ENCODE measurements around the gene CDCP1.

The CDCP1 gene

GRCh38 chr3:45090855-45091254 is 55.3 kb downstream of the CDCP1 start:
- Histone ChIP-seq H2BK12ac (ENCODE audit: low read length) (no peak overlapping the region), H2AFZ (ENCODE audit: low read length) (no peak overlapping the region), H3K27ac (replicated peaks; ENCODE audit: low read length) (no peak overlapping the region), H3K36me3 (replicated peaks in 1 of 2; ENCODE audit: control insufficient read depth in 2 of 2, insufficient read depth in 2 of 2, low read length in 2 of 2) (no peaks in the 10 kb centered on the region), H3K27me3 (ENCODE audit: control insufficient read depth in 3 of 3, insufficient read depth in 3 of 3, low read depth in 1 of 3, low read length in 3 of 3) (no peaks in the 10 kb centered on the region), H3K4ac (ENCODE audit: low read length) (no peak overlapping the region), H3K4me2 (ENCODE audit: insufficient read depth, low read length, poor library complexity, severe bottlenecking) (no peak overlapping the region), H3K14ac (ENCODE audit: low read length) (no peak overlapping the region), H3K4me1 (ENCODE audit: control insufficient read depth in 2 of 2, insufficient read depth in 1 of 2, low read depth in 1 of 2, low read length in 2 of 2) (peaks cover 0 to 4% of the 10 kb centered on the region in 2 donors), H3K9me3 (replicated peaks in 1 of 2; ENCODE audit: control insufficient read depth in 2 of 2, insufficient read depth in 1 of 2, low read depth in 1 of 2, low read length in 2 of 2) (peaks cover 0 to 4% of the 10 kb centered on the region in 2 donors), H3K79me1 (ENCODE audit: low read depth, low read length) (no peaks in the 10 kb centered on the region), H2BK15ac (ENCODE audit: low read length) (no peak overlapping the region), H2BK5ac (ENCODE audit: low read length) (no peak overlapping the region), H4K8ac (ENCODE audit: low read depth, low read length) (no peak overlapping the region), H3K18ac (ENCODE audit: low read length) (no peak overlapping the region), H3K9ac (ENCODE audit: low read depth, low read length, poor library complexity) (no peak overlapping the region), H2AK5ac (ENCODE audit: low read depth, low read length) (no peak overlapping the region), H2BK120ac (ENCODE audit: low read depth, low read length) (no peak overlapping the region), H3K23ac (ENCODE audit: low read depth, low read length, poor library complexity) (no peak overlapping the region), H4K91ac (ENCODE audit: low read depth, low read length, poor library complexity) (no peak overlapping the region), H3K4me3 (ENCODE audit: low read length in 2 of 2) (no peak overlapping the region)
- no peak for DNase-seq (ENCODE audit: low spot score)
- no CpG with 5 or more reads among the region's 4 CpGs for WGBS, 2 donors (ENCODE audit: extremely low coverage in 2 of 2, insufficient read length in 2 of 2, insufficient replicate concordance in 1 of 2)

GRCh38 chr3:45088543-45089358 is 57.4 kb downstream of the CDCP1 start:
- Histone ChIP-seq H3K9ac (ENCODE audit: low read depth, low read length, poor library complexity) (no peak overlapping the region), H2BK12ac (ENCODE audit: low read length) (no peak overlapping the region), H3K14ac (ENCODE audit: low read length) (no peak overlapping the region), H4K8ac (ENCODE audit: low read depth, low read length) (no peak overlapping the region), H3K4me3 (ENCODE audit: low read length in 2 of 2) (no peak overlapping the region), H3K27me3 (ENCODE audit: control insufficient read depth in 3 of 3, insufficient read depth in 3 of 3, low read depth in 1 of 3, low read length in 3 of 3) (no peaks in the 10 kb centered on the region), H3K23ac (ENCODE audit: low read depth, low read length, poor library complexity) (no peak overlapping the region), H3K4me1 (ENCODE audit: control insufficient read depth in 2 of 2, insufficient read depth in 1 of 2, low read depth in 1 of 2, low read length in 2 of 2) (peaks cover 0 to 5% of the 10 kb centered on the region in 2 donors), H3K4ac (ENCODE audit: low read length) (no peak overlapping the region), H3K36me3 (replicated peaks in 1 of 2; ENCODE audit: control insufficient read depth in 2 of 2, insufficient read depth in 2 of 2, low read length in 2 of 2) (no peaks in the 10 kb centered on the region), H3K4me2 (ENCODE audit: insufficient read depth, low read length, poor library complexity, severe bottlenecking) (no peak overlapping the region), H3K79me1 (ENCODE audit: low read depth, low read length) (no peaks in the 10 kb centered on the region), H4K91ac (ENCODE audit: low read depth, low read length, poor library complexity) (no peak overlapping the region), H2BK5ac (ENCODE audit: low read length) (no peak overlapping the region), H3K9me3 (replicated peaks in 1 of 2; ENCODE audit: control insufficient read depth in 2 of 2, insufficient read depth in 1 of 2, low read depth in 1 of 2, low read length in 2 of 2) (peaks cover 0 to 4% of the 10 kb centered on the region in 2 donors), H2BK15ac (ENCODE audit: low read length) (no peak overlapping the region), H2AFZ (ENCODE audit: low read length) (no peak overlapping the region), H3K27ac (replicated peaks; ENCODE audit: low read length) (no peak overlapping the region), H3K18ac (ENCODE audit: low read length) (no peak overlapping the region), H2BK120ac (ENCODE audit: low read depth, low read length) (no peak overlapping the region), H2AK5ac (ENCODE audit: low read depth, low read length) (no peak overlapping the region)
- no CpG with 5 or more reads among the region's 8 CpGs for WGBS, 2 donors (ENCODE audit: extremely low coverage in 2 of 2, insufficient read length in 2 of 2, insufficient replicate concordance in 1 of 2)
- no peak for DNase-seq (ENCODE audit: low spot score)

DNA sequence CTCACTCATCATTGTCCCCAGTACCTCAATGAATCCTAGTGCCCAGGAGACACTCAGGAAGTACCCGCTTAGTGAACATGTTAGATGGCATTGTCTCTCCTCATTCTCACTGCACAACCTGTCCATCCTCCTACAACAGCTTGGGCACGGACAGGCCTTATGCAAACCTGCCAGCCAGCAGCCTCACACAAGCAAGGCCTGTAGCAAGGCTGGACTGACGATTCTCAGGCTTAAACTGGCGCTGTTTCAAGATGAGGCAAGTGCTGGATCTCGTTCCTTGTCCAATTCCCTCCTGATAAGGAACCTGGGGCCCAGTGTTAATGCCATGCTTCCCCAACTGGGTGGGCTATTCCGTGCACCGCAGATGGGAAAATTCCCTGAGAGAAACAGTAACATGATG is 59.0 kb downstream of the CDCP1 start:
- Histone ChIP-seq H3K4me2 (ENCODE audit: insufficient read depth, low read length, poor library complexity, severe bottlenecking) (no peak overlapping the region), H4K8ac (ENCODE audit: low read depth, low read length) (no peak overlapping the region), H3K23ac (ENCODE audit: low read depth, low read length, poor library complexity) (no peak overlapping the region), H3K79me1 (ENCODE audit: low read depth, low read length) (no peaks in the 10 kb centered on the region), H3K14ac (ENCODE audit: low read length) (no peak overlapping the region), H3K18ac (ENCODE audit: low read length) (peak overlapping the region; percentile 8), H3K36me3 (replicated peaks in 1 of 2; ENCODE audit: control insufficient read depth in 2 of 2, insufficient read depth in 2 of 2, low read length in 2 of 2) (no peaks in the 10 kb centered on the region), H2BK5ac (ENCODE audit: low read length) (no peak overlapping the region), H3K4me3 (ENCODE audit: low read length in 2 of 2) (no peak overlapping the region), H3K4me1 (ENCODE audit: control insufficient read depth in 2 of 2, insufficient read depth in 1 of 2, low read depth in 1 of 2, low read length in 2 of 2) (peaks cover 0 to 7% of the 10 kb centered on the region in 2 donors), H3K4ac (ENCODE audit: low read length) (no peak overlapping the region), H4K91ac (ENCODE audit: low read depth, low read length, poor library complexity) (no peak overlapping the region), H2AFZ (ENCODE audit: low read length) (no peak overlapping the region), H3K9me3 (replicated peaks in 1 of 2; ENCODE audit: control insufficient read depth in 2 of 2, insufficient read depth in 1 of 2, low read depth in 1 of 2, low read length in 2 of 2) (peaks cover 0 to 4% of the 10 kb centered on the region in 2 donors), H2AK5ac (ENCODE audit: low read depth, low read length) (no peak overlapping the region), H3K9ac (ENCODE audit: low read depth, low read length, poor library complexity) (no peak overlapping the region), H3K27ac (replicated peaks; ENCODE audit: low read length) (no peak overlapping the region), H2BK120ac (ENCODE audit: low read depth, low read length) (no peak overlapping the region), H2BK15ac (ENCODE audit: low read length) (no peak overlapping the region), H3K27me3 (ENCODE audit: control insufficient read depth in 3 of 3, insufficient read depth in 3 of 3, low read depth in 1 of 3, low read length in 3 of 3) (no peaks in the 10 kb centered on the region), H2BK12ac (ENCODE audit: low read length) (no peak overlapping the region)
- no peak for DNase-seq (ENCODE audit: low spot score)
- no CpG with 5 or more reads among the region's 7 CpGs for WGBS, 2 donors (ENCODE audit: extremely low coverage in 2 of 2, insufficient read length in 2 of 2, insufficient replicate concordance in 1 of 2)

DNA sequence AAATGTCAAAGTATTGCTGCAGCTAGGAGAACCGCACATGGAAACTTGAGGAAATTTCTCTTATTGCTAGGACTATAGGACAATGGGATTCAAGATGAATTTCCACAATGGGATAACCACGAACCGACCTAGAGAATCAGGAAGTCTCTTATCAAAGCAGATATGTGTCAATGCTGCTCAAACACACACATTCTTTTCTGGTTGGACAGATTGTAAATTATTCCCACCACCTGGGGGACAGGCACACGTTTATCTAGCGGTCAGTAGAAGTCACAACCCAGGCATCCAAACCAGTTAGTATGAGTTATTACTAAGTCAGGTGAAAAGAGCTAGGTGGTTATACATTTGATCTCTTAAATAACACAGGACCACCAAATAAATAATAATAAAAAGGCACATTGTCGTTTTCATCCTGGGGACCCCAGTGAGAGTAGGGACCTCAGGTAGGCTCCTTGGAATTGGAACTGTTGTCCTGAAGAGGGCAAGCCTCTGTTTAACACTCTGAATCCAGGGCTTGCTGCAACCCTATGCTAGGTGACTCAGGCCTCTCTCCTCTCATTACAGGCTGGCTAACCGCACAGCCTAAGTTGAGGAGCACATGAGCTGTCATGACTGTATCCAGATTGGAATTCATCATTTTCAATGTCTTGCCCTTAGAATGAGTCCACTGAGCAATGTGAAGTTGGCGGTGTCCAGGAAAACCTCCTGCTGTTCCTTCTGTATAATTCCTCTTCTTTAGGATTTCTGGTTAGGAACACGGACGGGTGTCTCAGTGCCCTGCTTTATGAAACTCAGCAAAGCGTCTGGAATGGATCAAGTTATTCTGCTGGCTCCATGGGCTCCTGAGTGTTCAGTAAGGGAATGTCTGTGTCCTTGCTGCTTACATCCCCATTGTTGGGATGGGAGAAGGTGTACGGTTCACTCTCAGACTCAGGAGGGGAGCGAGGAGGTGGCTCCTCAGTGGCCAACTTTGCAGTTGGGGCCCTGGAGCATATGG is 61.1 kb downstream of the CDCP1 start:
- H3K9ac ChIP-seq (ENCODE audit: low read depth, low read length, poor library complexity), result no peak overlapping the region
- H4K91ac ChIP-seq (ENCODE audit: low read depth, low read length, poor library complexity), result no peak overlapping the region
- no peak overlapping the region for H3K4me3 ChIP-seq (ENCODE audit: low read length in 2 of 2)
- H3K18ac ChIP-seq (ENCODE audit: low read length), result no peak overlapping the region
- no peak overlapping the region for H3K27ac ChIP-seq (replicated peaks; ENCODE audit: low read length)
- H3K79me1 ChIP-seq (ENCODE audit: low read depth, low read length), result no peaks in the 10 kb centered on the region
- no peak overlapping the region for H2BK12ac ChIP-seq (ENCODE audit: low read length)
- WGBS, 2 donors (ENCODE audit: extremely low coverage in 2 of 2, insufficient read length in 2 of 2, insufficient replicate concordance in 1 of 2), result no CpG with 5 or more reads among the region's 13 CpGs
- peaks cover 0 to 6% of the 10 kb centered on the region in 2 donors for H3K9me3 ChIP-seq (replicated peaks in 1 of 2; ENCODE audit: control insufficient read depth in 2 of 2, insufficient read depth in 1 of 2, low read depth in 1 of 2, low read length in 2 of 2)
- H3K4me2 ChIP-seq (ENCODE audit: insufficient read depth, low read length, poor library complexity, severe bottlenecking), result no peak overlapping the region
- no peak overlapping the region for H4K8ac ChIP-seq (ENCODE audit: low read depth, low read length)
- H2BK120ac ChIP-seq (ENCODE audit: low read depth, low read length), result no peak overlapping the region
- H2AFZ ChIP-seq (ENCODE audit: low read length), result no peak overlapping the region
- no peaks in the 10 kb centered on the region for H3K27me3 ChIP-seq (ENCODE audit: control insufficient read depth in 3 of 3, insufficient read depth in 3 of 3, low read depth in 1 of 3, low read length in 3 of 3)
- H2AK5ac ChIP-seq (ENCODE audit: low read depth, low read length), result no peak overlapping the region
- no peak for DNase-seq (ENCODE audit: low spot score)
- H2BK5ac ChIP-seq (ENCODE audit: low read length), result no peak overlapping the region
- no peak overlapping the region for H3K23ac ChIP-seq (ENCODE audit: low read depth, low read length, poor library complexity)
- no peaks in the 10 kb centered on the region for H3K36me3 ChIP-seq (replicated peaks in 1 of 2; ENCODE audit: control insufficient read depth in 2 of 2, insufficient read depth in 2 of 2, low read length in 2 of 2)
- H3K4me1 ChIP-seq (ENCODE audit: control insufficient read depth in 2 of 2, insufficient read depth in 1 of 2, low read depth in 1 of 2, low read length in 2 of 2), result peaks cover 0 to 6% of the 10 kb centered on the region in 2 donors
- no peak overlapping the region for H3K14ac ChIP-seq (ENCODE audit: low read length)
- no peak overlapping the region for H2BK15ac ChIP-seq (ENCODE audit: low read length)
- no peak overlapping the region for H3K4ac ChIP-seq (ENCODE audit: low read length)

Measured in neuronal stem cell (in vitro differentiated cells).